Neural progenitor cell (in vitro differentiated cells): ENCODE measurements around the gene PEF1.

Experiments
- EZH2phosphoT487 ChIP-seq: fragments of 200-600 bp; sonication (generic); IDR thresholded peaks from 2 replicates; pipeline ENCODE4 v1.6.1; 2017; ENCODE audit warnings: antibody characterized with exemption
- TF ChIP-seq, protein P1 (sequence below): fragments of 200-600 bp; sonication (generic); IDR thresholded peaks from 2 replicates; pipeline ENCODE4 v1.5.1; 2017; ENCODE audit warnings: antibody characterized with exemption, mild to moderate bottlenecking

DNA sequence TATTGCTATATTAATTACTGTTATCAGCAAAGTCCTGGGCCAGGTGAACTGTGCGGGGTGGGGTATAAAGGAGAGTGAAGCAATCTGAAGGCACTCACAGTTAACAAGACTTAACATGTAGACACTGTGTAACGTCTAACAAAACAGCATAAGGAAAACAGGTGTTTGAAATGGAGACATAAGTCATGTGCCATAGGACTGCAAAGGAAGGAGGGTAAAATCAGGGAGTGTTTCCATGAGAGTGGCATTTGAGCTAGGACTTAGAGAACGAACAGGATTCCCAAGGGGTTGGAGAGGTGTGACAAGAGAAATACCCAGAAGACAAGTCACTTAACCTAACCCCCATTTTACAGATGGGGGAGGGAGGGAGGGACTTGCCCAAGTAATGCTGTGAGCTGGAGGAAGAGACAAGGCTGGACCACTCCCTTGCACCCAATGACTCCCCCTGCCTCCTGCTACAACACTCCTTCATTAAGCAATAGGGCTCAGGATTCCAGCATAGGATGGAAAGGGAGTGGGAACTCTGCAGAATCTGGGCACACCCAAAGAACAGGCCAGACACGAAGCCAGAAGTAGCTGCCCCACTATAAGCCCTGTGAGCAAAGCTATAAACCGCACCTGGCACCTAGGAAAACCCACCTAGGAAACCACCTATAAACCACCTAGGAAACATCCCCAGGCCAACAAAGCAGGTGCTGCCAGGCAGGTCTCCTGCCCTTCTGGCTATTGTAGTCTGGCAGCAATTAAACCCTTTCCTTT is 6.6 kb downstream of the PEF1 start:
- TF ChIP-seq, protein P1, sequence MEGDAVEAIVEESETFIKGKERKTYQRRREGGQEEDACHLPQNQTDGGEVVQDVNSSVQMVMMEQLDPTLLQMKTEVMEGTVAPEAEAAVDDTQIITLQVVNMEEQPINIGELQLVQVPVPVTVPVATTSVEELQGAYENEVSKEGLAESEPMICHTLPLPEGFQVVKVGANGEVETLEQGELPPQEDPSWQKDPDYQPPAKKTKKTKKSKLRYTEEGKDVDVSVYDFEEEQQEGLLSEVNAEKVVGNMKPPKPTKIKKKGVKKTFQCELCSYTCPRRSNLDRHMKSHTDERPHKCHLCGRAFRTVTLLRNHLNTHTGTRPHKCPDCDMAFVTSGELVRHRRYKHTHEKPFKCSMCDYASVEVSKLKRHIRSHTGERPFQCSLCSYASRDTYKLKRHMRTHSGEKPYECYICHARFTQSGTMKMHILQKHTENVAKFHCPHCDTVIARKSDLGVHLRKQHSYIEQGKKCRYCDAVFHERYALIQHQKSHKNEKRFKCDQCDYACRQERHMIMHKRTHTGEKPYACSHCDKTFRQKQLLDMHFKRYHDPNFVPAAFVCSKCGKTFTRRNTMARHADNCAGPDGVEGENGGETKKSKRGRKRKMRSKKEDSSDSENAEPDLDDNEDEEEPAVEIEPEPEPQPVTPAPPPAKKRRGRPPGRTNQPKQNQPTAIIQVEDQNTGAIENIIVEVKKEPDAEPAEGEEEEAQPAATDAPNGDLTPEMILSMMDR, result no peak
- no peak for TF ChIP-seq EZH2phosphoT487
